Choroid plexus epithelial cell (primary cell): ENCODE measurements around the gene CPEB3.
"Not testable (repeated sequence)": the region's sequence is repeated elsewhere in the genome, so short reads cannot be mapped to it uniquely, and the experiment has no call there.

Source experiments
- DNase-seq: peaks from one replicate; pipeline ENCODE4 v3.0.0-alpha.2; 2010; ENCODE audit warnings: low read depth
- H3K4me3 ChIP-seq: 2 replicates; pipeline ENCODE4 v1.5.1; 2011; ENCODE audit warnings: low read depth, mild to moderate bottlenecking, control low read depth, low read length, moderate library complexity
- CTCF ChIP-seq: conservative IDR thresholded peaks from 2 replicates; pipeline ENCODE4 v1.5.1; 2011; ENCODE audit warnings: low read depth, mild to moderate bottlenecking, control low read depth, inconsistent platforms, low read length, moderate library complexity

Gene CPEB3

GRCh38 chr10:92146781-92147180, 144.1 kb downstream of the CPEB3 start:
- no peak overlapping the region for H3K4me3 ChIP-seq
- no peak for DNase-seq
- TF ChIP-seq CTCF: no peak

GRCh38 chr10:92146107-92146506, 144.8 kb downstream of the CPEB3 start:
- no peak for TF ChIP-seq CTCF
- no peak for DNase-seq
- H3K4me3 ChIP-seq: no peak overlapping the region

GRCh38 chr10:92142949-92143348, 147.9 kb downstream of the CPEB3 start:
- no peak for DNase-seq
- no peak for TF ChIP-seq CTCF
- H3K4me3 ChIP-seq: no peak overlapping the region

- H3K4me3 ChIP-seq: no peak overlapping the region
- TF ChIP-seq CTCF: no peak
- DNase-seq: no peak
Observed at GRCh38 chr10:92142512-92142911, 148.4 kb downstream of the CPEB3 start.

GRCh38 chr10:92141147-92141546, 149.7 kb downstream of the CPEB3 start:
- DNase-seq: not testable (repeated sequence)

GRCh38 chr10:92134049-92134448, 156.8 kb downstream of the CPEB3 start:
- not testable (repeated sequence) for DNase-seq, H3K4me3 ChIP-seq

More at GRCh38 chr10:92141147-92141546, 149.7 kb downstream of the CPEB3 start:
- H3K4me3 ChIP-seq: not testable (repeated sequence)

GRCh38 chr10:92131275-92131820, 159.5 kb downstream of the CPEB3 start:
- no peak overlapping the region for H3K4me3 ChIP-seq
- TF ChIP-seq CTCF: no peak
- DNase-seq: no peak

- no peak for TF ChIP-seq CTCF
- DNase-seq: no peak
- no peak overlapping the region for H3K4me3 ChIP-seq
Observed at GRCh38 chr10:92130622-92131274, 160.1 kb downstream of the CPEB3 start.
